GM13977 (cell line): ENCODE data around the gene TBC1D30.
A peak's percentile ranks its signal among the peaks of the same experiment; 100 is the strongest.
"Not testable (repeated sequence)": the region's sequence is repeated elsewhere in the genome, so short reads cannot be mapped to it uniquely, and the experiment has no call there.

Experiments
- DNase-seq: peaks from one replicate; pipeline ENCODE4 v3.0.0; 2012; ENCODE audit warnings: low spot score
- in situ Hi-C: fragments of 300-500 bp; cut with MboI; formaldehyde crosslinking; loops from one replicate; pipeline ENCODE4 v1.12.0; 2022; ENCODE audit warnings: low sequenced_read_pairs, low pct_unique_long_range_greater_than_20kb, mixed read lengths, inconsistent platforms; ENCODE audit not compliant: unreplicated experiment
- TF ChIP-seq, protein P1 (sequence below): IDR thresholded peaks from 2 replicates; pipeline ENCODE4 v1.5.1; 2012; ENCODE audit warnings: mild to moderate bottlenecking, control low read depth; ENCODE audit not compliant: insufficient read depth; ENCODE audit errors: extremely low read depth, missing control alignments

Gene TBC1D30, protein sequence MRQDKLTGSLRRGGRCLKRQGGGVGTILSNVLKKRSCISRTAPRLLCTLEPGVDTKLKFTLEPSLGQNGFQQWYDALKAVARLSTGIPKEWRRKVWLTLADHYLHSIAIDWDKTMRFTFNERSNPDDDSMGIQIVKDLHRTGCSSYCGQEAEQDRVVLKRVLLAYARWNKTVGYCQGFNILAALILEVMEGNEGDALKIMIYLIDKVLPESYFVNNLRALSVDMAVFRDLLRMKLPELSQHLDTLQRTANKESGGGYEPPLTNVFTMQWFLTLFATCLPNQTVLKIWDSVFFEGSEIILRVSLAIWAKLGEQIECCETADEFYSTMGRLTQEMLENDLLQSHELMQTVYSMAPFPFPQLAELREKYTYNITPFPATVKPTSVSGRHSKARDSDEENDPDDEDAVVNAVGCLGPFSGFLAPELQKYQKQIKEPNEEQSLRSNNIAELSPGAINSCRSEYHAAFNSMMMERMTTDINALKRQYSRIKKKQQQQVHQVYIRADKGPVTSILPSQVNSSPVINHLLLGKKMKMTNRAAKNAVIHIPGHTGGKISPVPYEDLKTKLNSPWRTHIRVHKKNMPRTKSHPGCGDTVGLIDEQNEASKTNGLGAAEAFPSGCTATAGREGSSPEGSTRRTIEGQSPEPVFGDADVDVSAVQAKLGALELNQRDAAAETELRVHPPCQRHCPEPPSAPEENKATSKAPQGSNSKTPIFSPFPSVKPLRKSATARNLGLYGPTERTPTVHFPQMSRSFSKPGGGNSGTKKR

DNA sequence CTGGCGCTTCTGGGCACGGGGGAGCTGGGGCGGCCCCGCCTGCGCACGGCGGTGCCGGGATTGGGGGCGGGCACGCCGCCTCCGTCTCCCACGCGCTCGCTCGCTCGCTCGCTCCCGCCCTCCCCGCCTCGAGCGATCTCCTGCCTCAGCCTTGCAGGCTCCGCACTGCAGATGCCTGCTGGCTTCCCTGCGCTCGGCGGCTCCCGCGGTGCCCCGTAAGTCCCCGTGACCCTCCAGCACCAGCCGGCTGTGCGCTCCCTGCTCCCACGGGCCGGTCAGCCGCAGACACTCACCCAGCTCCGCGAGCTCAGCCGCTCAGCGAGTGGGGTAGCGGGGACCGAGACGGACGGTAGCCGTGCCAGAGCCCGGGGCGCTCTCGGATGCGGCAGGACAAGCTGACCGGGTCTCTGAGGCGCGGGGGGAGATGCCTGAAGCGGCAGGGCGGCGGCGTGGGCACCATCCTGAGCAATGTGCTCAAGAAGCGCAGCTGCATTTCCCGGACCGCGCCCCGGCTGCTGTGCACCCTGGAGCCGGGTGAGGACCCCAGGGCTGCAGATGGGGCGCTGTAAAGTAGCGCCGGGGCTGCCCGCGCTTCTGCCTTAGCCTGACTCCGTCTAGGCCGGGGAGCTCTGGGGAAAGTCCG is at the start of gene TBC1D30:
TBC1D30 (plus strand) TSS at position 148 of the 643 bp plus-strand sequence; CDS start at position 381, 233 bp downstream.
- in situ Hi-C loops = no loop called here
- TF ChIP-seq, protein P1, sequence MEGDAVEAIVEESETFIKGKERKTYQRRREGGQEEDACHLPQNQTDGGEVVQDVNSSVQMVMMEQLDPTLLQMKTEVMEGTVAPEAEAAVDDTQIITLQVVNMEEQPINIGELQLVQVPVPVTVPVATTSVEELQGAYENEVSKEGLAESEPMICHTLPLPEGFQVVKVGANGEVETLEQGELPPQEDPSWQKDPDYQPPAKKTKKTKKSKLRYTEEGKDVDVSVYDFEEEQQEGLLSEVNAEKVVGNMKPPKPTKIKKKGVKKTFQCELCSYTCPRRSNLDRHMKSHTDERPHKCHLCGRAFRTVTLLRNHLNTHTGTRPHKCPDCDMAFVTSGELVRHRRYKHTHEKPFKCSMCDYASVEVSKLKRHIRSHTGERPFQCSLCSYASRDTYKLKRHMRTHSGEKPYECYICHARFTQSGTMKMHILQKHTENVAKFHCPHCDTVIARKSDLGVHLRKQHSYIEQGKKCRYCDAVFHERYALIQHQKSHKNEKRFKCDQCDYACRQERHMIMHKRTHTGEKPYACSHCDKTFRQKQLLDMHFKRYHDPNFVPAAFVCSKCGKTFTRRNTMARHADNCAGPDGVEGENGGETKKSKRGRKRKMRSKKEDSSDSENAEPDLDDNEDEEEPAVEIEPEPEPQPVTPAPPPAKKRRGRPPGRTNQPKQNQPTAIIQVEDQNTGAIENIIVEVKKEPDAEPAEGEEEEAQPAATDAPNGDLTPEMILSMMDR = no peak
- peak; percentile 60 for DNase-seq

DNA sequence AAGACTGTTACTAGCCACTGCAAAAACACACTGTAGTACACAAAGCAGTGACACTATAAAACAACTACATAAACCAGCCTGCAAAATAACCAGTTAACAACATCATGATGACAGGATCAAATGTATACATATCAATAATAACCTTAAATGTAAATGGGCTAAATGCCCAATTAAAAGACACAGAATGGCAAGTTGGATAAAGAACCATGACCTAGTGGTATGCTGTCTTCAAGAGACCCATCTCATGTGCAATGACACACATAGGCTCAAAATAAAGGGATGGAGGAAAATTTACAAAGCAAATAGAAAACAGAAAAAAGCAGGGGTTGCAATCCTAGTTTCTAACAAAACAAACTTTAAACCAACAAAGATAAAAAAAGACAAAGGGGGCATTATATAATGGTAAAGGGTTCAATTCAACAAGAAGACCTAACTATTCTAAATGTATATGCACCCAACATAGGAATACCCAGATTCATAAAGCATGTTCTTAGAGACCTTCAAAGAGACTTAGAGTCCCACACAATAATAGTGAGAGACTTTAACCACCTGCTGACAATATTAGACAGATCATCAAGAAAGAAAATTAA is 49.2 kb upstream of the TBC1D30 start:
- in situ Hi-C loops = loop anchor here (25.0 kb wide), 1 partner anchor 337 kb away; the partner anchor contains the start of gene WIF1
- DNase-seq = not testable (repeated sequence)

DNA sequence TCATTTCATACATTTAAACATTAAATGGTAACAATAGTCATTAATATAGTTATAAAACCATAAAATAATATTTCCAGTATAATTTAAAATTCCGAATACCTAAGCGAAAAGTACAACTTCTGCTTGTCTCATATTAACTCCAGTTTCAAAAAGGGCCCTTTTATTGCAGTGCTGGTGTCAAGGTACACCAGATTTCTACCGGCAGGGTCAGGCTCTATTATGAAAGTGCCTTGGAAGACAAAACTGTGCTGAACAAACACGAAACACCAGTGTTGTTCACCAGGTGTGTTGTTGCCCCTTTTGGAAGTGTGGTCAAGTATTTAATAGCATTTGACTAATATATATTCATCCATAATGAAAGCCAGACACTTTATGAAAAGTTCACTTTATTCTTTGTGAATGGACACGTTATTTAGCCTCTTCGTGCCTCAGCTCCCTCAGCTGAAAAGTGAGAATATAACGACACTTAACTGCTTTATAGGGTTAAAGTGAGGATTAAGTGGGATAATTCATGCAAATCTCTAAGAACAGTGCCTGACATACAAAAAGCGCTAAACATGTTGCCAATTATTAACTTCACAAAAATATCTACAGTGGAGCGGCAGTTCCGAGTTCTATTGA is 45.0 kb upstream of the TBC1D30 start:
- in situ Hi-C loops = loop anchor here (25.0 kb wide), 1 partner anchor 333 kb away; the partner anchor contains the start of gene WIF1
- TF ChIP-seq, protein P1 = no peak
- DNase-seq = no peak

DNA sequence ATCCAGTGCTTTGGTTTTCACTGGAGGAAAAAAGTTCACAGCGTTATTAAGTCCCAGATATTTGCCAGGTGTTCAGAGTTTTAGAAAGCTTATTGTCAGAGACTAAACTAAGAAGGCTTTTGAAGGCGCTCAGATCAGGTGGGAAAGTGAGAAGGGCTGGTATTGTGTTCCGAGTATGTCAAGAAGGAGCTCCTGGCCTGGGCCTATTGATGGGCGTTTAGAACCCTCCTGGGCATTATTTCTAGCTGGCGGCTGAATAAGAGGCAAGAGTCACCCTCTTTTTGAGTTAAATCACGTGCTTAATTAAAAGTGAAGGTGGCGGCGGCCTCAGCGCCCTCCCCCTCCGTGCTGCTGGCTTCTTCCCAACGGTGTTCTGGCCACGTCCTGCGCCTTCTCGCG is 44.3 kb upstream of the TBC1D30 start:
- TF ChIP-seq, protein P1 = no peak
- in situ Hi-C loops = loop anchor here (25.0 kb wide), 1 partner anchor 332 kb away; the partner anchor contains the start of gene WIF1
- no peak for DNase-seq

DNA sequence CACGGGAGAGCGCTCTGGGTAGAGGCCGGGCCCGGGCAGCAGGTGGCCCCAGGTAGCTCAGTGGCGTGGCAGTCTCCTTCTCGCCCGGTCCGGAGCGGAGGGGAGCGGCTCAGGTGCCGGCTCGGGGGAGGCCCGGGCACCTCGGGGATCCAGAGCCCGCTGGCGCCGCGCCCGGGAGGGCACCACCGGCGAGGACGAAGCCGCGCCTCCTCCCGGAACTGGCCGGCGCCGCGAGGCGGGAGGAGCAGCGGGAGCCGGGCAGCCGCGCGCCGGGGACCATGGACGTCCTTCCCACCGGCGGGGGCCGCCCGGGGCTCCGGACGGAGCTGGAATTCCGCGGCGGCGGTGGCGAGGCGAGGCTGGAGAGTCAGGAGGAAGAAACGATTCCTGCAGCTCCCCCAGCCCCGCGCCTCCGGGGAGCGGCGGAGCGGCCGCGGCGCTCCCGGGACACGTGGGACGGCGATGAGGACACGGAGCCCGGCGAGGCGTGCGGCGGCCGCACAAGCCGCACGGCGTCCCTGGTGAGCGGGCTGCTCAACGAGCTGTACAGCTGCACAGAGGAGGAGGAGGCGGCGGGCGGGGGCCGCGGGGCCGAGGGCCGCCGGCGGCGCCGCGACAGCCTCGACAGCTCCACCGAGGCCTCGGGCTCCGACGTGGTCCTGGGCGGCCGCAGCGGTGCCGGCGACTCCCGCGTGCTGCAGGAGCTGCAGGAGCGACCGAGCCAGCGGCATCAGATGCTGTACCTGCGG is 43.7 kb upstream of the TBC1D30 start:
- in situ Hi-C loops = loop anchor here (25.0 kb wide), 1 partner anchor 332 kb away; the partner anchor contains the start of gene WIF1
- TF ChIP-seq, protein P1 = peak; percentile 11
- peak; percentile 50 for DNase-seq
